Prostate gland (tissue), 2 donors: ENCODE measurements around the gene NSRP1. TPM values are rescaled to one million over a fixed set of nuclear protein-coding genes. Genes with fewer than 3 reads are reported as not detected.

Experiments used
- DNase-seq: peaks from one replicate; pipeline ENCODE4 v3.0.0-alpha.2; 2019; ENCODE audit warnings: low spot score
- H3K27ac ChIP-seq, 2 donors: fragments of 200-600 bp; sonication (generic); 2 replicates each; pipeline ENCODE4 v1.5.1; 2017 to 2019
- H3K27me3 ChIP-seq: fragments of 200-600 bp; sonication (generic); replicated peaks from 2 replicates; pipeline ENCODE4 v1.5.1; 2019; ENCODE audit not compliant: insufficient read depth
- H3K36me3 ChIP-seq, 2 donors: fragments of 200-600 bp; sonication (generic); 1 replicate in 1 of 2; 2 replicates in 1 of 2; pipeline versions ENCODE4 v1.5.1 to v1.8.1; 2017 to 2019
- H3K4me1 ChIP-seq: fragments of 200-600 bp; sonication (generic); replicated peaks from 2 replicates; pipeline ENCODE4 v1.5.1; 2019
- H3K4me3 ChIP-seq, 2 donors: fragments of 200-600 bp; sonication (generic); 2 replicates each; pipeline ENCODE4 v1.5.1; 2017 to 2019
- H3K9me3 ChIP-seq: fragments of 200-600 bp; sonication (generic); 2 replicates; pipeline ENCODE4 v1.5.1; 2017
- POLR2A ChIP-seq: fragments of 450-650 bp; IDR thresholded peaks from one replicate; pipeline ENCODE4 v1.6.1; 2016; ENCODE audit warnings: antibody characterized with exemption, mild to moderate bottlenecking
- POLR2AphosphoS5 ChIP-seq: sonication (generic); formaldehyde crosslinking; IDR thresholded peaks from one replicate; pipeline ENCODE4 v1.6.1; 2017; ENCODE audit warnings: antibody characterized with exemption
- WGBS: methylation state at CpG from one replicate; pipeline ENCODE4 v1.1.5; 2018; 5-methylcytosine and 5-hydroxymethylcytosine counted together
- intact Hi-C: fragments of 100-400 bp; cut with DNase I; formaldehyde crosslinking; loops from one replicate; pipeline ENCODE4 v1.14.2; 2022
- total RNA-seq, 2 donors: library from RNA; depleted of rRNA; stranded (reverse); fragments of >200 nt; gene quantifications; one replicate each; pipeline ENCODE4 v1.1.0, GENCODE V29; 2016
- TF ChIP-seq, protein P1 (sequence below), 4 experiments: fragments of 200-600 bp in 2 of 4; fragments of 450-650 bp in 2 of 4; sonication (generic) in 2 of 4; IDR thresholded peaks; 1 replicate in 3 of 4; 2 replicates in 1 of 4; pipeline ENCODE4 v1.5.1; 2016 to 2019; ENCODE audit warnings: antibody characterized with exemption in 4 of 4, mild to moderate bottlenecking in 2 of 4, moderate library complexity in 2 of 4

The NSRP1 gene
- total RNA-seq, 2 donors from 2014 or later: 21.1 TPM

DNA sequence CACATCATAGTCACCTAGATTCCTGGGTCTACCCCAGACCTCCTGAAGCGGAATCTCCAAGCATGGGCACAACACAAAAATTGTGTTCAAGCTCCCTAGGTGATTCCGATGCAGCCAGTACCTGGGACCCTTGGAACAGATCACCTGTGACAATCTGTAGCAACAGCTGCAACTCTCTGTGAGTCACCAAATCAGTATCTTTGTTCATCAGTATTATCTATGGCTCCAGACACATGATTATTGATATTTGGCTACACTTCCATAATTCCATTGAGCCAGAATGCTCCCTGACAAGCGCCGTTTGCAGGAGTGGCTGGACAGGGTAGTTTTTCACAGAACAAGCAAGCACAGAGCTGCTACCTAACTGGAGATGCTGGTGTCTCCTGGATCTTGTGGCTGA is 102.7 kb downstream of the NSRP1 start:
- TF ChIP-seq POLR2AphosphoS5 (no peak), POLR2A (no peak)
- TF ChIP-seq, protein P1, sequence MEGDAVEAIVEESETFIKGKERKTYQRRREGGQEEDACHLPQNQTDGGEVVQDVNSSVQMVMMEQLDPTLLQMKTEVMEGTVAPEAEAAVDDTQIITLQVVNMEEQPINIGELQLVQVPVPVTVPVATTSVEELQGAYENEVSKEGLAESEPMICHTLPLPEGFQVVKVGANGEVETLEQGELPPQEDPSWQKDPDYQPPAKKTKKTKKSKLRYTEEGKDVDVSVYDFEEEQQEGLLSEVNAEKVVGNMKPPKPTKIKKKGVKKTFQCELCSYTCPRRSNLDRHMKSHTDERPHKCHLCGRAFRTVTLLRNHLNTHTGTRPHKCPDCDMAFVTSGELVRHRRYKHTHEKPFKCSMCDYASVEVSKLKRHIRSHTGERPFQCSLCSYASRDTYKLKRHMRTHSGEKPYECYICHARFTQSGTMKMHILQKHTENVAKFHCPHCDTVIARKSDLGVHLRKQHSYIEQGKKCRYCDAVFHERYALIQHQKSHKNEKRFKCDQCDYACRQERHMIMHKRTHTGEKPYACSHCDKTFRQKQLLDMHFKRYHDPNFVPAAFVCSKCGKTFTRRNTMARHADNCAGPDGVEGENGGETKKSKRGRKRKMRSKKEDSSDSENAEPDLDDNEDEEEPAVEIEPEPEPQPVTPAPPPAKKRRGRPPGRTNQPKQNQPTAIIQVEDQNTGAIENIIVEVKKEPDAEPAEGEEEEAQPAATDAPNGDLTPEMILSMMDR (IDR thresholded peaks at IDR 0.05): no peak
- no peaks in the 10 kb centered on the region for H3K36me3 ChIP-seq
- 86% methylated on average over 4 of the region's 4 CpGs for WGBS

DNA sequence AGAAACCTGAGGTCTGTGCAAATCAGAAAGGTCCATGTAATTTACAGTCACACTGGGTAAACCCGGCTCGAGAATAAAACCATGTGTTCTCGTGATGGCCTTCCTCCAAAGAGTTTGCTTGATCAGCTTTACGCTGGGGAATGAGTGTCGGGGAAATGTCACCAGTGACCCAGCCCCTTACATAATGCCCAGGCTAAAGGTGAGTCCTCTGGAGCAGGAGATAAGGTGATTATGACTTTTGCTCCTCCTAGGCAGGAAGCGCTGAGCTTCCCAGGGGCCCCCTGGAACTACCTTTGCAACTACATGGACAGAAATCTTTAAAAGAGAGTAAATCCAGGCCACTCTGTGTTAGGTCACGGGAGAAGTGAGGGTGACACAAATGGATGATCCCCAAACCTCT is 103.2 kb downstream of the NSRP1 start:
- TF ChIP-seq POLR2A (no peak), POLR2AphosphoS5 (no peak)
- TF ChIP-seq, protein P1 (IDR thresholded peaks at IDR 0.05): no peak
- no peak for DNase-seq
- H3K4me3 ChIP-seq: no peak overlapping the region
- H3K36me3 ChIP-seq: no peaks in the 10 kb centered on the region
- 69% methylated on average over 7 of the region's 7 CpGs for WGBS
- no peak overlapping the region for H3K27ac ChIP-seq
- no peaks in the 10 kb centered on the region for H3K9me3 ChIP-seq
- no peaks in the 10 kb centered on the region for H3K4me1 ChIP-seq
- intact Hi-C loops: no loop called here
- no peaks in the 10 kb centered on the region for H3K27me3 ChIP-seq

More for the DNA sequence above, 102.7 kb downstream of the NSRP1 start:
- no peak overlapping the region for H3K4me3 ChIP-seq
- no peaks in the 10 kb centered on the region for H3K27me3 ChIP-seq
- intact Hi-C loops: no loop called here
- no peaks in the 10 kb centered on the region for H3K9me3 ChIP-seq
- no peak overlapping the region for H3K27ac ChIP-seq
- DNase-seq: no peak
- H3K4me1 ChIP-seq: no peaks in the 10 kb centered on the region

DNA sequence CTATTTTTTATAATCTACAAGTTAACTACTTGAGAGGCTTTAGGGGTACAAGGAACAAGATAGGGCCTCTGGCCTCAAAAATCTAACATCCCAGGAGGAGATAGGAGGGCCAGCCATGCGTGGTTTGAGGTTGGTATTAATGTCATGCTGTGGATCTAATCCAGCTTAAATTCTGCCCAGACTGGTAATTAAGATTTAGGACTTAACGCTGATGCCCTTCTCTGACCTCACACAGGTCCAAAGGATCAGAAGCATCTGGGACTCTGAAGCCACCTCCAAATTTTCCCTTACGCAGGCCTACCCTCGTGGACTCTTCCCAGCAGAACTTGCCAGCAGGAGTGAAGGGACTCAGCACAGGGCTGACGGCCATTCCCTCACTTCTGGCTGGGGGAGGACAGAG is 103.8 kb downstream of the NSRP1 start:
- TF ChIP-seq, protein P1 (IDR thresholded peaks at IDR 0.05): no peak
- TF ChIP-seq POLR2AphosphoS5: no peak
- TF ChIP-seq POLR2A: no peak
- Histone ChIP-seq H3K36me3 (no peaks in the 10 kb centered on the region), H3K4me3 (no peak overlapping the region), H3K4me1 (no peaks in the 10 kb centered on the region), H3K9me3 (no peaks in the 10 kb centered on the region), H3K27ac (no peak overlapping the region), H3K27me3 (no peaks in the 10 kb centered on the region)
- intact Hi-C loops: no loop called here
- 89% methylated on average over 5 of the region's 5 CpGs for WGBS
- DNase-seq: no peak

DNA sequence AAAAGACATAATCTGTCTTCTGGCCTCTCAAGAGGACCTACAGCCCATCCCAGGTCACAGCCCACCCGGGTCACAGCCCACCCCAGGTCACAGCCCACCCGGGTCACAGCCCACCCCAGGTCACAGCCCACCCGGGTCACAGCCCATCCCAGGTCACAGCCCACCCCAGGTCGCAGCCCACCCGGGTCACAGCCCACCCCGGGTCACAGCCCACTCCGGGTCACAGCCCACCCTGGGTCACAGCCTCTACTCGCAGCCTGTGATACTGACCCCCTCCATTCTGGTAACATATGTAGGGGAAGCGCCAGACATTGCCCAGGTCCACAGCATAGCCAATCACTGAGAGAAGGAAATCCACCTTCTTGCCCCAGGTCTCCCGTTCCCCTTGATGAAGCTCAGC is 104.7 kb downstream of the NSRP1 start:
- TF ChIP-seq, protein P1 (IDR thresholded peaks at IDR 0.05): no peak
- no peak for TF ChIP-seq POLR2A
- TF ChIP-seq POLR2AphosphoS5: no peak

DNA sequence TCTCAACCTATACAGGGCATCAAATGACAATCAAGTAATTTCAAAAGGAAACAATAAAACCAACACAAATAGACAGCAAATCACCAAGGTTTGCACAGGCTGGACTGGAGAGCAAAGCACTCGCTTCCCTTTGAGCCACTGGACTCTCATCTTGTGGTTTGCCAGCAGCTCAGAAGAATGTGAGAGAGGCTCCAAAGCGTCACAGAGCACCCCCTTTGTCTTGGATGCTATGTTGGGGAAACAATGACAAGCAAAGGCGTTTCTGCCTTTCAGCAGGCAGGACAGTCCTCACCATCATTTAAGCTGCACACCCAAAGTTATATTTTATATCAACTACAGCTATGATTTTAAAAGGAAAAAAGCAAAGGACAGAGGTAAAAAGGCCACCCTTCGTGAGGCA is 105.6 kb downstream of the NSRP1 start:
- DNase-seq: no peak
- Histone ChIP-seq H3K27me3 (no peaks in the 10 kb centered on the region), H3K9me3 (no peaks in the 10 kb centered on the region), H3K4me1 (no peaks in the 10 kb centered on the region), H3K4me3 (no peak overlapping the region), H3K27ac (no peak overlapping the region), H3K36me3 (no peaks in the 10 kb centered on the region)
- intact Hi-C loops: no loop called here
- no peak for TF ChIP-seq POLR2AphosphoS5
- TF ChIP-seq, protein P1 (IDR thresholded peaks at IDR 0.05): no peak
- no peak for TF ChIP-seq POLR2A
- 69% methylated on average over 4 of the region's 4 CpGs for WGBS

More for the DNA sequence above, 104.7 kb downstream of the NSRP1 start:
- intact Hi-C loops: no loop called here
- WGBS: 91% methylated on average over 10 of the region's 10 CpGs
- no peak overlapping the region for H3K27ac ChIP-seq
- H3K9me3 ChIP-seq: no peaks in the 10 kb centered on the region
- no peaks in the 10 kb centered on the region for H3K36me3 ChIP-seq
- H3K27me3 ChIP-seq: no peaks in the 10 kb centered on the region
- H3K4me3 ChIP-seq: no peak overlapping the region
- no peak for DNase-seq
- no peaks in the 10 kb centered on the region for H3K4me1 ChIP-seq
